SK-N-SH (cell line): Measurements from ENCODE around the gene PYGB. TPM values are rescaled to one million over a fixed set of nuclear protein-coding genes. Genes with fewer than 3 reads are reported as not detected.

ENCODE experiments used
- CTCF ChIA-PET: fragments of 300-600, 350-600 bp; formaldehyde crosslinking; extraction: SDS; loops from one replicate; lab custom pipeline; 2021; lab: Yijun Ruan, JAX
- POLR2A ChIA-PET: fragments of 350-600 bp; sonication (Branson Sonifier 250); formaldehyde crosslinking; extraction: SDS; loops from one replicate; lab custom pipeline; 2020; ENCODE audit warnings: antibody characterized with exemption, inconsistent platforms; lab: Yijun Ruan, JAX
- DNase-seq: peaks from one replicate; pipeline ENCODE4 v3.0.0; 2012
- H2AFZ ChIP-seq: fragments of 200-600 bp; sonication (generic); 2 replicates; pipeline ENCODE4 v1.8.1; 2016; ENCODE audit warnings: antibody characterized with exemption, mild to moderate bottlenecking, low read depth
- H3F3A ChIP-seq: fragments of 200-600 bp; sonication (generic); replicated peaks from 2 replicates; pipeline ENCODE3; 2016; ENCODE audit warnings: antibody characterized with exemption, mild to moderate bottlenecking; ENCODE audit not compliant: insufficient read depth
- H3K27ac ChIP-seq, 2 experiments: fragments of 200-500 bp in 1 of 2; fragments of 200-600 bp in 1 of 2; sonication (Bioruptor generic) in 1 of 2; sonication (generic), shearing (Covaris generic) in 1 of 2; 2 replicates each; pipeline versions ENCODE4 v1.5.1 to v1.6.1; 2014 to 2016; ENCODE audit warnings: low read depth in 2 of 2, inconsistent platforms in 1 of 2, low read length in 1 of 2, mild to moderate bottlenecking in 1 of 2, mixed read lengths in 1 of 2
- H3K27me3 ChIP-seq: fragments of 200-600 bp; sonication (generic), shearing (Covaris generic); 2 replicates; pipeline ENCODE4 v1.6.1; 2016; ENCODE audit warnings: mixed run types; ENCODE audit not compliant: insufficient read depth
- H3K36me3 ChIP-seq, 2 experiments: fragments of 200-500 bp in 1 of 2; fragments of 200-600 bp in 1 of 2; sonication (Bioruptor generic) in 1 of 2; sonication (generic) in 1 of 2; replicated peaks in 1 of 2; 2 replicates each; pipeline versions ENCODE3 to v1.5.1; 2014 to 2016; ENCODE audit warnings: low read length in 1 of 2, mild to moderate bottlenecking in 1 of 2; ENCODE audit not compliant: insufficient read depth in 2 of 2, control insufficient read depth in 1 of 2
- H3K4me1 ChIP-seq, 2 experiments: fragments of 200-500 bp in 1 of 2; fragments of 200-600 bp in 1 of 2; sonication (Bioruptor generic) in 1 of 2; sonication (generic), shearing (Covaris generic) in 1 of 2; 2 replicates each; pipeline versions ENCODE4 v1.5.1 to v1.6.1; 2014 to 2016; ENCODE audit warnings: low read depth in 1 of 2, low read length in 1 of 2, mixed run types in 1 of 2; ENCODE audit not compliant: insufficient read depth in 2 of 2, control insufficient read depth in 1 of 2
- H3K4me2 ChIP-seq: fragments of 200-600 bp; sonication (generic), shearing (Covaris generic); 2 replicates; pipeline ENCODE4 v1.6.1; 2017; ENCODE audit warnings: mixed run types
- H3K4me3 ChIP-seq, 2 experiments: fragments of 200-500 bp in 1 of 2; fragments of 200-600 bp in 1 of 2; sonication (Bioruptor generic) in 1 of 2; sonication (generic), shearing (Covaris generic) in 1 of 2; 2 replicates each; pipeline versions ENCODE4 v1.5.1 to v1.8.1; 2014 to 2016; ENCODE audit warnings: low read depth in 2 of 2, inconsistent platforms in 1 of 2, low read length in 1 of 2, mild to moderate bottlenecking in 1 of 2, mixed read lengths in 1 of 2, moderate library complexity in 1 of 2
- H3K79me2 ChIP-seq: fragments of 200-600 bp; sonication (generic); 2 replicates; pipeline ENCODE4 v1.8.1; 2017; ENCODE audit warnings: mild to moderate bottlenecking; ENCODE audit not compliant: insufficient read depth
- H3K9ac ChIP-seq: fragments of 200-600 bp; sonication (generic); 2 replicates; pipeline ENCODE4 v1.6.1; 2017; ENCODE audit warnings: mixed run types
- H3K9me2 ChIP-seq: fragments of 200-600 bp; sonication (generic); 2 replicates; pipeline ENCODE4 v1.6.1; 2017; ENCODE audit warnings: mixed run types
- H3K9me3 ChIP-seq: fragments of 200-600 bp; sonication (generic); 2 replicates; pipeline ENCODE4 v1.6.1; 2017; ENCODE audit warnings: mixed run types, mild to moderate bottlenecking, moderate library complexity
- H4K20me1 ChIP-seq: fragments of 200-600 bp; sonication (generic); 2 replicates; pipeline ENCODE4 v1.6.1; 2017; ENCODE audit warnings: mild to moderate bottlenecking, mixed run types; ENCODE audit not compliant: insufficient read depth
- EZH2phosphoT487 ChIP-seq: fragments of 200-600 bp; sonication (generic); IDR thresholded peaks from 2 replicates; pipeline ENCODE4 v1.6.1; 2017; ENCODE audit warnings: low read depth, mixed run types, mild to moderate bottlenecking, antibody characterized with exemption, moderate library complexity, borderline replicate concordance
- JUND ChIP-seq: IDR thresholded peaks from 2 replicates; pipeline ENCODE4 v1.4.0; 2012
- RAD21 ChIP-seq: IDR thresholded peaks from 2 replicates; pipeline ENCODE4 v1.6.1; 2012; ENCODE audit warnings: mild to moderate bottlenecking, low read length
- SMC3 ChIP-seq: IDR thresholded peaks from 2 replicates; pipeline ENCODE4 v1.6.1; 2012; ENCODE audit warnings: low read depth, low read length, improper control_type of control experiment
- WGBS: methylation state at CpG from one replicate; pipeline ENCODE4 v1.1.6; 2017; ENCODE audit warnings: low lambda C conversion rate; 5-methylcytosine and 5-hydroxymethylcytosine counted together
- polyA plus RNA-seq, 3 experiments: library from polyadenylated mRNA; depleted of rRNA; stranded (reverse); fragments of >200 nt; gene quantifications; 2 replicates each; pipeline ENCODE4 v1.2.3, GENCODE V29; 2012
- TF ChIP-seq, protein P1 (sequence below): fragments of 200-600 bp; sonication (generic); IDR thresholded peaks from 2 replicates; pipeline ENCODE4 v1.6.1; 2017; ENCODE audit warnings: antibody characterized with exemption, mild to moderate bottlenecking, moderate library complexity
- TF ChIP-seq, protein P2 (sequence below): IDR thresholded peaks from 2 replicates; pipeline ENCODE4 v1.6.1; 2012; ENCODE audit warnings: mild to moderate bottlenecking, low read depth, low read length, moderate library complexity
- TF ChIP-seq, protein P3 (sequence below): IDR thresholded peaks from 2 replicates; pipeline ENCODE4 v1.4.0; 2012; ENCODE audit warnings: low read depth, borderline replicate concordance

The PYGB gene
- polyA plus RNA-seq, 1 of the 3 experiments (the other 2 are of a cell fraction), result 35.8 TPM

DNA sequence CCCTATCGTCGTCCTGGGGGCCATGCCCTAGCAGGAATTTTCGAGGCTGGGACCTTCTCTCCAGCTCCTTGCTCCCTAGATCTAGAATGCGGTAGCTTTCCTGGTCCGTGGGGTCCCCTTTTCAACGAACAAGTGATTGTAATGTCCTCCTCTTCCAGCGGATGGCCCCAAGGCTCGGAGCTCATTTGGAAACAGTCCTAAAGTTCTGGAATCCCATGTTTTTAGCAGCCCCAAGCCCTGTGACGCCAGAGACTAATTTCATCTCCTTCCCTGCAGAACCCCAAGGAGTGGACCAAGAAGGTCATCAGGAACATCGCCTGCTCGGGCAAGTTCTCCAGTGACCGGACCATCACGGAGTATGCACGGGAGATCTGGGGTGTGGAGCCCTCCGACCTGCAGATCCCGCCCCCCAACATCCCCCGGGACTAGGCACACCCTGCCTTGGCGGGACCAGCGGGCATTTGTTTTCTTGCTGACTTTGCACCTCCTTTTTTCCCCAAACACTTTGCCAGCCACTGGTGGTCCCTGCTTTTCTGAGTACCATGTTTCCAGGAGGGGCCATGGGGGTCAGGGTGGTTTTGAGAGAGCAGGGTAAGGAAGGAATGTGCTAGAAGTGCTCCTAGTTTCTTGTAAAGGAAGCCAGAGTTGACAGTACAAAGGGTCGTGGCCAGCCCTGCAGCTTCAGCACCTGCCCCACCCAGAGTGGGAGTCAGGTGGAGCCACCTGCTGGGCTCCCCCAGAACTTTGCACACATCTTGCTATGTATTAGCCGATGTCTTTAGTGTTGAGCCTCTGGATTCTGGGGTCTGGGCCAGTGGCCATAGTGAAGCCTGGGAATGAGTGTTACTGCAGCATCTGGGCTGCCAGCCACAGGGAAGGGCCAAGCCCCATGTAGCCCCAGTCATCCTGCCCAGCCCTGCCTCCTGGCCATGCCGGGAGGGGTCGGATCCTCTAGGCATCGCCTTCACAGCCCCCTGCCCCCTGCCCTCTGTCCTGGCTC lies 48.5 kb downstream of the PYGB start:
- H3K4me3 ChIP-seq, result no peak overlapping the region
- no peak overlapping the region for H3K4me2 ChIP-seq
- POLR2A ChIA-PET, result no interaction called here
- H3K27me3 ChIP-seq, result no peaks in the 10 kb centered on the region
- no peak for DNase-seq
- peaks cover 11% of the 10 kb centered on the region for H3F3A ChIP-seq
- WGBS, result 90% methylated on average over 18 of the region's 24 CpGs
- H3K9me2 ChIP-seq, result no peaks in the 10 kb centered on the region
- H3K36me3 ChIP-seq, result peaks cover 15 to 36% of the 10 kb centered on the region in 2 experiments
- peaks cover 3 to 24% of the 10 kb centered on the region in 2 experiments; a peak in 1 of 4 replicates for H3K4me1 ChIP-seq
- H2AFZ ChIP-seq, result no peak overlapping the region
- H3K79me2 ChIP-seq, result no peaks in the 10 kb centered on the region
- no peaks in the 10 kb centered on the region for H3K9me3 ChIP-seq
- no peak for TF ChIP-seq JUND
- TF ChIP-seq, protein P1, sequence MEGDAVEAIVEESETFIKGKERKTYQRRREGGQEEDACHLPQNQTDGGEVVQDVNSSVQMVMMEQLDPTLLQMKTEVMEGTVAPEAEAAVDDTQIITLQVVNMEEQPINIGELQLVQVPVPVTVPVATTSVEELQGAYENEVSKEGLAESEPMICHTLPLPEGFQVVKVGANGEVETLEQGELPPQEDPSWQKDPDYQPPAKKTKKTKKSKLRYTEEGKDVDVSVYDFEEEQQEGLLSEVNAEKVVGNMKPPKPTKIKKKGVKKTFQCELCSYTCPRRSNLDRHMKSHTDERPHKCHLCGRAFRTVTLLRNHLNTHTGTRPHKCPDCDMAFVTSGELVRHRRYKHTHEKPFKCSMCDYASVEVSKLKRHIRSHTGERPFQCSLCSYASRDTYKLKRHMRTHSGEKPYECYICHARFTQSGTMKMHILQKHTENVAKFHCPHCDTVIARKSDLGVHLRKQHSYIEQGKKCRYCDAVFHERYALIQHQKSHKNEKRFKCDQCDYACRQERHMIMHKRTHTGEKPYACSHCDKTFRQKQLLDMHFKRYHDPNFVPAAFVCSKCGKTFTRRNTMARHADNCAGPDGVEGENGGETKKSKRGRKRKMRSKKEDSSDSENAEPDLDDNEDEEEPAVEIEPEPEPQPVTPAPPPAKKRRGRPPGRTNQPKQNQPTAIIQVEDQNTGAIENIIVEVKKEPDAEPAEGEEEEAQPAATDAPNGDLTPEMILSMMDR, result peak; percentile 50
- TF ChIP-seq, protein P2, sequence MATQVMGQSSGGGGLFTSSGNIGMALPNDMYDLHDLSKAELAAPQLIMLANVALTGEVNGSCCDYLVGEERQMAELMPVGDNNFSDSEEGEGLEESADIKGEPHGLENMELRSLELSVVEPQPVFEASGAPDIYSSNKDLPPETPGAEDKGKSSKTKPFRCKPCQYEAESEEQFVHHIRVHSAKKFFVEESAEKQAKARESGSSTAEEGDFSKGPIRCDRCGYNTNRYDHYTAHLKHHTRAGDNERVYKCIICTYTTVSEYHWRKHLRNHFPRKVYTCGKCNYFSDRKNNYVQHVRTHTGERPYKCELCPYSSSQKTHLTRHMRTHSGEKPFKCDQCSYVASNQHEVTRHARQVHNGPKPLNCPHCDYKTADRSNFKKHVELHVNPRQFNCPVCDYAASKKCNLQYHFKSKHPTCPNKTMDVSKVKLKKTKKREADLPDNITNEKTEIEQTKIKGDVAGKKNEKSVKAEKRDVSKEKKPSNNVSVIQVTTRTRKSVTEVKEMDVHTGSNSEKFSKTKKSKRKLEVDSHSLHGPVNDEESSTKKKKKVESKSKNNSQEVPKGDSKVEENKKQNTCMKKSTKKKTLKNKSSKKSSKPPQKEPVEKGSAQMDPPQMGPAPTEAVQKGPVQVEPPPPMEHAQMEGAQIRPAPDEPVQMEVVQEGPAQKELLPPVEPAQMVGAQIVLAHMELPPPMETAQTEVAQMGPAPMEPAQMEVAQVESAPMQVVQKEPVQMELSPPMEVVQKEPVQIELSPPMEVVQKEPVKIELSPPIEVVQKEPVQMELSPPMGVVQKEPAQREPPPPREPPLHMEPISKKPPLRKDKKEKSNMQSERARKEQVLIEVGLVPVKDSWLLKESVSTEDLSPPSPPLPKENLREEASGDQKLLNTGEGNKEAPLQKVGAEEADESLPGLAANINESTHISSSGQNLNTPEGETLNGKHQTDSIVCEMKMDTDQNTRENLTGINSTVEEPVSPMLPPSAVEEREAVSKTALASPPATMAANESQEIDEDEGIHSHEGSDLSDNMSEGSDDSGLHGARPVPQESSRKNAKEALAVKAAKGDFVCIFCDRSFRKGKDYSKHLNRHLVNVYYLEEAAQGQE, result no peak
- no peak for TF ChIP-seq EZH2phosphoT487
- peak; percentile 15; the same call in 1 of the 2 replicates for TF ChIP-seq RAD21
- TF ChIP-seq, protein P3, sequence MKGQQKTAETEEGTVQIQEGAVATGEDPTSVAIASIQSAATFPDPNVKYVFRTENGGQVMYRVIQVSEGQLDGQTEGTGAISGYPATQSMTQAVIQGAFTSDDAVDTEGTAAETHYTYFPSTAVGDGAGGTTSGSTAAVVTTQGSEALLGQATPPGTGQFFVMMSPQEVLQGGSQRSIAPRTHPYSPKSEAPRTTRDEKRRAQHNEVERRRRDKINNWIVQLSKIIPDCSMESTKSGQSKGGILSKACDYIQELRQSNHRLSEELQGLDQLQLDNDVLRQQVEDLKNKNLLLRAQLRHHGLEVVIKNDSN, result no peak
- peak; percentile 16; the same call in 1 of the 2 replicates for TF ChIP-seq SMC3
- CTCF ChIA-PET, result interaction anchor here (0.9 to 5.1 kb wide), 16 partner anchors 11 to 417 kb away, joined by 3 to 104 read pairs (median 6); partner anchors contain the start of gene GINS1
- no peaks in the 10 kb centered on the region; the same call in 1 of the 2 replicates for H4K20me1 ChIP-seq
- no peak overlapping the region for H3K9ac ChIP-seq
- H3K27ac ChIP-seq, result peak overlapping the region in 1 of 2 experiments; percentile 66; a peak in 2 of 4 replicates
